Stimulated activated naive CD8-positive, alpha-beta T cell treated with anti-CD3 and anti-CD28 coated beads, Interleukin-15, Interleukin-2, amounts not matched to agents 100 U/mL and 50 U/mL, for 24 hours (primary cell): ENCODE measurements around the gene ACTL8.

Experiments used
- ATAC-seq: fragments of 150-1000 bp; cut with Tn5 transposase; one replicate; pipeline ENCODE4 v1.10.0; 2021
- DNase-seq: peaks from one replicate; pipeline ENCODE4 v3.0.0; 2021

ACTL8 gene

DNA sequence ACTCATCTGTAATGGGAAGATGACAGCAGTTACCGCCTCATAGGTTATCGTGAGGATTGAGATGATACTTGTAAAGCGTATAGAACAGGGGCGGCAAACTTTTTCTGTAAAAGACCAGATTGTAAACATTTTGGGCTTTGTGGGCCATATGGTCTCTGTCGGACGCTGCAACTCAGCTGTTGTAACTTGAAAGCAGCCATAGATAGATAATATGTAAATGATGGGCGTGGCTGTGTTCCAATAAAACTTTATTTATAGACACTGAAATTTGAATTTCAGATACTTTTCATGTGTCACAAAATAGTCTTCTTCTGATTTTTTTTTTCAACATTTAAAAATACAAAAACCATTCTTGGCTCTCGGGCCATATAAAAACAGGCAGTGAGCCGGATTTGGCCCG lies 15.8 kb downstream of the ACTL8 start:
- ATAC-seq (no peak), DNase-seq (no peak)

DNA sequence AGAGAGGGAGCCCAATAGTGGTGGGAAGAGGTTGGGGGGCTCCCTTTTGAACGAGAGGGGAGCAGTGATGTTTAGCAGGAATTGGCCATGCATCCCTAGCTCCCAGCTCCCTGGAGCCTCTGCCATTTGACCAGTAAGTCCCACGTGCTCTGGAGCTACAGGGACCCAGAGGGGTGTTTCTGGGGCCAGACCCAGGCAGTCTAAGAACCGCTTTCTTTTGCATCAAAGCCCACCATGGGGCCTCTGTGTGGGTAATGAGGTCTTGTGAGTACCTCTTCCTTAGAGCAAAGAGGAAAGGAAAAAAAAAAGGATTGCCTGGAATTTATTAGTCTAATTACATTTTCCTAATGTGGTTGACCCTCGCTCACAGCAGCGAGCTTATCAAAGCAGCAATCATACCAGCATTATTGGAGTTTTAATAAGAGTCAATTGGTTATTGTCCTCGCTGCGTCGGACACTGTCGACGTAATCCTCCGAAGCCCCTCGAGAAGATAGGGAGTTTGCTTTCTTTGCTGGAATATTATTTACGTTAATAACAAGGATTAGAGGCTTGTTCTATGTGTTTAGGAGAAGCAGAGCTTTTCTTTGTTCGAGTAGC lies 17.6 kb downstream of the ACTL8 start:
- DNase-seq (no peak), ATAC-seq (no peak)

DNA sequence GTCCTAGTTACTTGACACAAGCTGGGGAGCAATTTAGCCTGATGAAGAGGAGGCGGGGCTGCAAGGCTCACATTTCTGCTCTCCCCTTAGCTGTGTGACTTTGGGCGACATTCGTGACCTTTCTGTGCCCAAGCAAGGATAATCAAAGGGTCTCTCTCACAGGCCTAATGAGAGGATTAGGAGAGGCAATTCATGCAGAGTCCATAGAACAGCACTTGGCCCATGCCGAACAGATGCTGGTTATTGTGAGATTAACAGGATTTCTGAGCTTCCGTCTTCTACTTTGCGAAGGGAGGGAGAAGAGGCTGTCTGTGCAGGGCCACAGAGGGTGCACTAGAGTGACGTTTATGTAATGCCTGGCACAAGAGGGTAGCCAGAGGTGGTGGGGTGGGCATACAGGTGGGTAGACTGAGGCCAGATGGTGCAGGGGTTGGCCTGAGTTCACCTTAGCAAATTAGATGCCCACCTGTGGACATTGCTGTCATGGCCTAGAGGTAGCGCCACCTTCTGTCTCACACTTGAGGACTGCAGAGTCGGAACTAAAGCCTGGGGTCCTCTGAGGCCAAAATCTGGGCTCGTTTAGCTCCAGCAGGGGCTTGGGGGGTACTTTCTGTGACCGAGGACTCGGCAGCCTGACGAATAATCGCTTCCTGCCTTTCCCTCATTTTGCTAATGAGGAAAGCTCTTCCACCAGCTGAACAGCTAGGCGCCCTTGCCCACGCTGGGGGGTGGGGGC lies 18.6 kb downstream of the ACTL8 start:
- no peak for ATAC-seq

DNA sequence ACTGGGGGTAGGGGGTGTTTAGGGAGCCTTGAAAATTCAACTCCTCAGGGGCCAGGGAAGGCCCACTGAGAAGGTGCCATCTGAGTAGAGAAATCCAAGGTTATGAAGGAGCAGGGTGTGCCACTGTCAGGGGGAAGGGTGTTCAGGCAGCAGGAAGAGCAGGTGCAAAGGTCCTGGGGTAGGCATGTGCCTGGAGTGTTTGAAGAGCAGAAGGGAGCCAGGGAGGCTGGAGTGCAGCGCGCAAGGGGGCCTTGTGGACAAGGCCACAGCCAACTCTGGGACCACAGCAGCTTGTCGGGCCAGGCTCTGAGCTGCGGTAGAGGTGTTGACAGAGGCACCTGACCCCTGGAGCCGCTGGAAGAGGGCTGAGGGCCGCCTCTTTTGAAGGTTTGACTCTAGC lies 19.3 kb downstream of the ACTL8 start:
- ATAC-seq (no peak), DNase-seq (no peak)

More for the DNA sequence above, 18.6 kb downstream of the ACTL8 start:
- no peak for DNase-seq

DNA sequence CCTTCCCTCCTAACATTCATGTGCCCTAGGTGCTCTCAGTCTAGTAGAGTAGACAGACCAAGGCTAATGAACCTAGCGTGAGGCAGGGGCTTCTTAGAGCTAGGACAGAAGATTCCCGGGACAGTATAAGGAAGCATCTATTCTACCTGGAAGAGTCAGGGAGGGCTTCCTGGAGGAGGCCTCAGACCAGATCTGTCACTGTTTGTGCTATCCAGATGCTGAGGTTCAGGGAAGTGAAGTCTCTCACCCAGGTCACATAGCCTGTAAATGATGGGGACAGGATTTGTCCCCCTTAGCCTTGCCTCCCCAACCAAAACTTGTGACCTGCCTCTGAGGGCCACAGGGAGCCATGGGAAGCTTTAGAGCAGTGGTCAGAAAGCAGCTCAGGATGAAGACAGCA lies 20.7 kb downstream of the ACTL8 start:
- DNase-seq (no peak), ATAC-seq (no peak)

GRCh38 chr1:17776426-17776825 lies 21.3 kb downstream of the ACTL8 start:
- no peak for ATAC-seq
- DNase-seq: no peak

- DNase-seq (no peak), ATAC-seq (no peak)
Observed at GRCh38 chr1:17777330-17777729, 22.2 kb downstream of the ACTL8 start.

GRCh38 chr1:17777818-17778217 lies 22.7 kb downstream of the ACTL8 start:
- ATAC-seq (no peak), DNase-seq (no peak)

GRCh38 chr1:17780916-17781315 lies 25.8 kb downstream of the ACTL8 start:
- no peak for ATAC-seq
- DNase-seq: no peak

DNA sequence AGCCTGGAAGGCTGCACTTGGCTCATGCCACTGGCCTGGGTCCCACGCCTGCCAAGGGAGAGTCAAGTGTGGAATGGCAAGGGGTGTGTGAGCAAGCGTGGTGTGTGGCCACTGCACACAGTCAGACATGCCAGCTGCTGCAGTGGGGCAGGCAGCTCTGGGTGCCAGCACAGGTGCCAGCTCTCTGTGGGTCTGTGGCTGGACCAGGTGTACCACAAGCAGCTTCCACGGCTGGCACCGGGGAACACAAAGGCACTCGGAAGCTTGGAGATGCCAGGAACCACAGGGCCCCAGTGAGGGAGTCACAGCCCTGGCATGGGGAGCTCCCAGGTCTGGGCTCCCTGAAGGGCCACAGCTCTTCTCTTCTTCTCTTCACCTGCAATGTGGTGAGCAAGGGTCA lies 34.8 kb downstream of the ACTL8 start:
- DNase-seq (no peak), ATAC-seq (no peak)

DNA sequence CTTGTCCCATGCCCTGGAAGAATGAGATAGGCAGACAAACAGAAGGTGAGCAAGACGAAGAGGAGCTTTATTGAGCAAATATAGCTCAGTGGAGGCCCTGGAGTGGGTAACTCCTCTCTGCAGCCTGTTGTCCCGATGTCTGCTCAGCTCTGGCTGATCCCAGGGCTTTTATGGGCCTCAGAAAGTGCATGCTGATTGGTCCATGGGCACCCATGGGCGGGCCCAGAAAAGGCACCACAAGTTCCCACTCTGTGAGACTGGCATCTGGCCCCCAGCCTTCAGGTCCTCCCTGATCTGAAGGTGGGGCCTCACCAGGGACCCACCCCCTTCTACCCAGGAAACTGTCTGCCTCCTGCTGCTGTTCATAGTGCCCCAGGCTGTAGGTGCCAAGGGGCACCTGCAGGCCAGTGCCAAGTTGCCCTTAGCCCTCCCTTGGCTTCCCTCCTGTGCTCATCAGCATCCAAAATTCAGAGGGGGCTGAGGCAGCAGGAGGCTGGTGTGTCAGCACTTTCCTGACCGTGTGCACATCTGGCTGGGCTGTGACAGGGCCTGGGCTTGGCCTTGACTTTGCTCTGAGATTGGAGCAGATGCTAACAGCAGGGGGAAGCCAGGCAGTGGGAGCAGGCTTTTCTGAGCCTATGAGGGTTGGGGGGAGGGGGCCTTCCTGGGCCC lies 35.4 kb downstream of the ACTL8 start:
- no peak for ATAC-seq
- no peak for DNase-seq

DNA sequence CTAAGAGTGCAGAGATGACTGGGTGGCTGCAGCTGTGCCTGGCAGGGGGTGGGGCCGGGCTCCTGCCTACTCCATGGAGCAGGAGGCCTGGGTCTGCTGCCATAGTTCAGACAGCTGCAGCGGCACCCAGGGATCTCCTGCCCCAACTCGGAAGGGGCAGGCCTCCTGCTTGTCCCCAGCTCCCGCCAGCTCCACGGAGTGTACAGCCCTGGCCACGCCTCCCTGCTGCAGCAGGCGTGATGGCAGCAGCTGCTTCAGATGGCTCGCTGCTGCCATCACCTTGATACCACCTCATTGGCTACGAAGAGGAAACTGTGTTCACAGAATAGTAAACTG lies 35.9 kb downstream of the ACTL8 start:
- DNase-seq (no peak), ATAC-seq (no peak)

GRCh38 chr1:17791480-17791879 lies 36.3 kb downstream of the ACTL8 start:
- no peak for ATAC-seq

DNA sequence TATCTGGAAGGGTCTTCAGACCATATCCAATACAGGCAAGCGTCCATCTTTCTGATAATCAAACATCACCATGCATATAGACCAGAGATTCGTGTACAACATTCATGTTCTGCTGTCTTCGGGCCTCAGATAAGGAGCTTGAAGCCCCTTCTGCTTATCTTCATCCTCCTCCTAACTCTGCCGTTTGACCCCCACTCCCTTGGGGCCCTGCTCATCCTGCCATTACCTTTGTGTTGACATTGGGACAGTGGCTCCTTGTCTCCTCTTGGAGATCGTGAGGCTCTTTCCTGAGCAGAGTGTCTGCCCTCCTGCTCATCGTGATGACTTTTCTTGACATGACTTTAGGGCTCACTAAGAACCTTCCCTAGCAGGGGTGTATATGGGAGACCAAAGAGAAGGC lies 37.3 kb downstream of the ACTL8 start:
- DNase-seq (no peak), ATAC-seq (no peak)

More at GRCh38 chr1:17791480-17791879, 36.3 kb downstream of the ACTL8 start:
- no peak for DNase-seq

DNA sequence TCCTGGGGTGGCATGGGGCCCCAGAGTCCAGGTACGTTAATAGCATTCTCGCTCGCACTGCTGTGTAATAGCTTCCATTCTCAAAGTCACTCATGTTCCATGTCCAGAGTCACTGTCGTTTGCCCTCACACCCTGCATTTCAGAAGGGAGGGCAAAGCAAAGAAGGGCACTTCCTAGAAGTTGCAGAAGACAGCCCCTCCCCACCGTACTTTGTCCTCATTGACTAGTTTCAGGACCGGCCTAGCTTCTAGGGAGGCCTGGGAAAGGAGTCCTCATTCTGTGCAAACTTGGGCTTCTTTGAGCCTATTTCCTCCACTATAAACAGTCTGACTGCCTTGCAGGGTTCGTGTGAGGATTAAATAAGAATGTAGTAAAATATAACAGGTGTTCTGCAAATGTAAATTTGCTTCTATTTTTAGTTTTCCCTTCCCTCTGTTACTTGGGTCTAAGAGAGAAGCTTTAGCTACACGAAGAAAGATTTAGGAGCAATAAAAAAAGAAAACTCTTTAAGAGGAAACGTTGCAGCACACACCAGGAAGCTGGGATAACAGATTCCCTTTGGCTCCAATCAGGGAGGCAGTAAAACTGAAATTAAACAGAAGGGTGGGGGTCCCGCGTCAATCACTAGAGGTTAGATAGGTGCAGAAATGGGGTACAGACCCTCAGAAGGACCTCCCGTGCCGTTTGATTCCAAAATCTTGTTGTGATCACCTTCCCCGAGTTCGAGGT lies 40.1 kb downstream of the ACTL8 start:
- DNase-seq (no peak), ATAC-seq (no peak)

- DNase-seq: no peak
- no peak for ATAC-seq
Observed at GRCh38 chr1:17795836-17796645, 40.9 kb downstream of the ACTL8 start.

DNA sequence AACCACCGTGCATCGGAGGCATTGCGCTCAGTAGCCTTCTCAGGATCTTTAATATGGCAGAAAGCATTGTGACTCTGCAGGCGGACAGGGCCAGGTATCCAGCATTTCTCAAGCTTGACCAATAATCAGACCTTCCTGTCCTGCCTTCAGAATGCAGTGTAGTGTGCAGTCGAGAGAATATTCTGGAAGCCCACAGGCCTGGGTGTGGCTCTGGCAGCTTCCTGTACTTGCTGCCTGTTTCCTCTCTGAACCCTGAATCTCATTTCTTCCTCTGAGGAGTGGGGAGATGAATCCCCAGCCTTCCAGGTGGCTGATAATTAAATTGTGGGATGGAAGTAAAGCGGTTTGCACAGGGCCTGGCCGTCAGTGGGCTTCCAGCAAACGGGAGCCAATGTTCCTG lies 42.3 kb downstream of the ACTL8 start:
- no peak for ATAC-seq
- no peak for DNase-seq

- ATAC-seq: no peak
- no peak for DNase-seq
Observed at GRCh38 chr1:17798011-17798410, 42.9 kb downstream of the ACTL8 start.

GRCh38 chr1:17798799-17799382 lies 43.8 kb downstream of the ACTL8 start:
- no peak for ATAC-seq

GRCh38 chr1:17799642-17800041 lies 44.5 kb downstream of the ACTL8 start:
- ATAC-seq: no peak
- DNase-seq: no peak

More at GRCh38 chr1:17798799-17799382, 43.8 kb downstream of the ACTL8 start:
- no peak for DNase-seq

- no peak for DNase-seq
- ATAC-seq: no peak
Observed at GRCh38 chr1:17802164-17802563, 47.0 kb downstream of the ACTL8 start.

DNA sequence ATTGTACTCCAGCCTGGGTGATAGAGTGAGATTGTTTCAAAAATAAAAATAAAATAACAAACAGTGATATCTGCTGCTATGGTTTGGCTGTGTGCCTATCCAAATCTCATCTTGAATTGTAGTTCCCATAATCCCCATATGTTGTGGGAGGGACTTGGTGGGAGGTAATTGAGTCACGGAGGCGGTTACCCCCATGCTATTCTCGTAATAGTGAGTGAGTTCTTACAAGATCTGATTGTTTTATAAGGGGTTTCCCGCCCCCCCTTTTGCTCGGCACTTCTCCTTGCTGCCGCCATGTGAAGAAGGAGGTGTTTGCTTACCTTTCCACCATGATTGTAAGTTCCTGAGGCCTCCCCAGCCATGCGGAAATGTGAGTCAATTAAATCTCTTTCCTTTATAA lies 47.8 kb downstream of the ACTL8 start:
- ATAC-seq (no peak), DNase-seq (no peak)
